ENCODE data around the gene KANK4. TPM values are rescaled to one million over a fixed set of nuclear protein-coding genes. Genes with fewer than 3 reads are reported as not detected.

The KANK4 gene
- total RNA-seq, 2 experiments from 2014 or later, result not detected

- no peak for TF ChIP-seq CTCF (IDR thresholded peaks at IDR 0.05)
- POLR2A ChIA-PET, result interaction anchor here (1.7 kb wide), 1 partner anchor 166 kb away, joined by 3 read pairs; no protein-coding TSS in a partner anchor
- H3K36me3 Mint-ChIP-seq (ENCODE audit: low read depth), result peaks cover 3% of the 10 kb centered on the region
- H3K27me3 Mint-ChIP-seq, result no peaks in the 10 kb centered on the region
- ATAC-seq, result no peak
- H3K4me3 Mint-ChIP-seq, result no peak overlapping the region
- DNase-seq, result no peak
- CTCF ChIA-PET, result no interaction called here
- intact Hi-C loops (cut with micrococcal nuclease), result no loop called here
- peaks cover 2% of the 10 kb centered on the region for H3K9me3 Mint-ChIP-seq
- no peak overlapping the region for H3K27ac Mint-ChIP-seq
- H3K4me1 Mint-ChIP-seq (ENCODE audit: low read depth), result peaks cover 22% of the 10 kb centered on the region
Observed at GRCh38 chr1:62269851-62270495, 49.3 kb downstream of the KANK4 start.

GRCh38 chr1:62269439-62269838, 49.8 kb downstream of the KANK4 start:
- ATAC-seq (no peak), DNase-seq (no peak)
- no peak overlapping the region for H3K4me3 Mint-ChIP-seq
- intact Hi-C loops (cut with micrococcal nuclease), result no loop called here
- peaks cover 2% of the 10 kb centered on the region for H3K9me3 Mint-ChIP-seq
- no peak for TF ChIP-seq CTCF (IDR thresholded peaks at IDR 0.05)
- H3K4me1 Mint-ChIP-seq (ENCODE audit: low read depth), result peaks cover 22% of the 10 kb centered on the region
- no peaks in the 10 kb centered on the region for H3K27me3 Mint-ChIP-seq
- H3K36me3 Mint-ChIP-seq (ENCODE audit: low read depth), result peaks cover 3% of the 10 kb centered on the region
- ChIA-PET CTCF (no interaction called here), POLR2A (no interaction called here)
- H3K27ac Mint-ChIP-seq, result no peak overlapping the region

- no peaks in the 10 kb centered on the region for H3K27me3 Mint-ChIP-seq
- peaks cover 3% of the 10 kb centered on the region for H3K36me3 Mint-ChIP-seq (ENCODE audit: low read depth)
- intact Hi-C loops (cut with micrococcal nuclease), result no loop called here
- peaks cover 18% of the 10 kb centered on the region for H3K4me1 Mint-ChIP-seq (ENCODE audit: low read depth)
- no peak for DNase-seq
- H3K9me3 Mint-ChIP-seq, result peaks cover 2% of the 10 kb centered on the region
- no peak for TF ChIP-seq CTCF (IDR thresholded peaks at IDR 0.05)
- H3K4me3 Mint-ChIP-seq, result no peak overlapping the region
- ChIA-PET CTCF (no interaction called here), POLR2A (no interaction called here)
- no peak overlapping the region for H3K27ac Mint-ChIP-seq
- ATAC-seq, result no peak
Observed at GRCh38 chr1:62268315-62268714, 50.9 kb downstream of the KANK4 start.

- Mint-ChIP-seq H3K9me3 (no peaks in the 10 kb centered on the region), H3K4me1 (ENCODE audit: low read depth) (peaks cover 4% of the 10 kb centered on the region), H3K36me3 (ENCODE audit: low read depth) (no peaks in the 10 kb centered on the region), H3K27ac (no peak overlapping the region), H3K27me3 (peaks cover 5% of the 10 kb centered on the region), H3K4me3 (no peak overlapping the region)
- ATAC-seq, result no peak
- CTCF ChIA-PET, result interaction anchor here (1.2 kb wide), 1 partner anchor 8 kb away, joined by 3 read pairs; no protein-coding TSS in a partner anchor
- no peak for TF ChIP-seq CTCF (IDR thresholded peaks at IDR 0.05)
- POLR2A ChIA-PET, result no interaction called here
- intact Hi-C loops (cut with micrococcal nuclease), result no loop called here
- DNase-seq, result no peak
Observed at GRCh38 chr1:62265956-62266935, 53.0 kb downstream of the KANK4 start.
